CD14-positive monocyte (primary cell): Measurements from ENCODE around the gene PIH1D1. TPM values are rescaled to one million over a fixed set of nuclear protein-coding genes. Genes with fewer than 3 reads are reported as not detected.

Experiments
- DNase-seq, 3 donors: peaks; one replicate each; pipeline ENCODE4 v3.0.0-alpha.2; 2011 to 2022
- H2AFZ ChIP-seq: 2 replicates; pipeline ENCODE4 v1.6.0; 2012; ENCODE audit warnings: mild to moderate bottlenecking, low read depth, low read length, inconsistent platforms; ENCODE audit not compliant: insufficient read depth, poor library complexity, severe bottlenecking
- H3K27ac ChIP-seq, 2 donors: 1 replicate in 1 of 2; 2 replicates in 1 of 2; pipeline ENCODE4 v1.5.1; 2012 to 2013; ENCODE audit warnings: low read length in 2 of 2, control low read depth in 1 of 2, inconsistent platforms in 1 of 2, low read depth in 1 of 2, mild to moderate bottlenecking in 1 of 2
- H3K27me3 ChIP-seq, 2 donors: one replicate each; pipeline versions ENCODE4 v1.6.0 to v1.6.1; 2011 to 2013; ENCODE audit warnings: low read length in 2 of 2; ENCODE audit not compliant: control insufficient read depth in 2 of 2, insufficient read depth in 2 of 2
- H3K36me3 ChIP-seq, 2 donors: replicated peaks in 1 of 2; 1 replicate in 1 of 2; 2 replicates in 1 of 2; pipeline versions ENCODE4 v1.5.1 to v1.6.1; 2012 to 2013; ENCODE audit warnings: low read length in 2 of 2, control low read depth in 1 of 2, inconsistent platforms in 1 of 2, mild to moderate bottlenecking in 1 of 2; ENCODE audit not compliant: insufficient read depth in 2 of 2, control insufficient read depth in 1 of 2
- H3K4me1 ChIP-seq, 2 donors: 1 replicate in 1 of 2; 2 replicates in 1 of 2; pipeline versions ENCODE4 v1.5.1 to v1.6.1; 2012 to 2013; ENCODE audit warnings: low read length in 2 of 2, control low read depth in 1 of 2, inconsistent platforms in 1 of 2, mild to moderate bottlenecking in 1 of 2, moderate library complexity in 1 of 2; ENCODE audit not compliant: insufficient read depth in 2 of 2, control insufficient read depth in 1 of 2
- H3K4me2 ChIP-seq: replicated peaks from 2 replicates; pipeline ENCODE3; 2012; ENCODE audit warnings: low read length, moderate library complexity, mild to moderate bottlenecking; ENCODE audit not compliant: poor library complexity, severe bottlenecking; ENCODE audit errors: extremely low read depth
- H3K4me3 ChIP-seq, 3 experiments: fragments of 200-600 bp in 1 of 3; sonication (generic) in 1 of 3; replicated peaks in 1 of 3; 1 replicate in 2 of 3; 2 replicates in 1 of 3; pipeline ENCODE4 v1.5.1; 2011 to 2013; ENCODE audit warnings: low read length in 3 of 3, mild to moderate bottlenecking in 3 of 3, control low read depth in 2 of 3, low read depth in 2 of 3, inconsistent platforms in 1 of 3, moderate library complexity in 1 of 3
- H3K79me2 ChIP-seq: 2 replicates; pipeline ENCODE4 v1.6.0; 2012; ENCODE audit warnings: mild to moderate bottlenecking, control low read depth, inconsistent platforms, low read length, moderate library complexity; ENCODE audit not compliant: insufficient read depth
- H3K9ac ChIP-seq: 2 replicates; pipeline ENCODE4 v1.6.0; 2017; ENCODE audit warnings: low read length, mild to moderate bottlenecking; ENCODE audit not compliant: insufficient read depth, poor library complexity, severe bottlenecking
- H3K9me3 ChIP-seq, 2 donors: replicated peaks in 1 of 2; 1 replicate in 1 of 2; 2 replicates in 1 of 2; pipeline versions ENCODE4 v1.5.1 to v1.6.1; 2012 to 2013; ENCODE audit warnings: low read length in 2 of 2, control low read depth in 1 of 2; ENCODE audit not compliant: control insufficient read depth in 1 of 2, insufficient read depth in 1 of 2
- H4K20me1 ChIP-seq: 2 replicates; pipeline ENCODE4 v1.6.0; 2012; ENCODE audit warnings: mild to moderate bottlenecking, low read length, control low read depth, moderate library complexity; ENCODE audit not compliant: insufficient read depth
- H3K27ac Mint-ChIP-seq, 7 donors: one replicate each; pipeline ENCODE4 v1.8.0; 2020; ENCODE audit warnings: mild to moderate bottlenecking in 7 of 7, mixed read lengths in 7 of 7, moderate library complexity in 6 of 7, inconsistent platforms in 2 of 7
- H3K27me3 Mint-ChIP-seq, 3 donors: one replicate each; pipeline ENCODE4 v1.8.0; 2021 to 2022; ENCODE audit warnings: low read depth in 3 of 3, mild to moderate bottlenecking in 3 of 3, mixed read lengths in 3 of 3, moderate library complexity in 3 of 3, inconsistent platforms in 1 of 3
- H3K36me3 Mint-ChIP-seq, 2 donors: one replicate each; pipeline ENCODE4 v1.8.0; 2020; ENCODE audit warnings: mixed read lengths in 2 of 2, inconsistent platforms in 1 of 2, mild to moderate bottlenecking in 1 of 2
- H3K4me1 Mint-ChIP-seq: one replicate; pipeline ENCODE4 v1.8.0; 2020; ENCODE audit warnings: mild to moderate bottlenecking, mixed read lengths
- H3K4me3 Mint-ChIP-seq, 2 donors: one replicate each; pipeline ENCODE4 v1.8.0; 2020; ENCODE audit warnings: mild to moderate bottlenecking in 2 of 2, mixed read lengths in 2 of 2, moderate library complexity in 1 of 2
- H3K9me3 Mint-ChIP-seq, 7 donors: one replicate each; pipeline ENCODE4 v1.8.0; 2020 to 2022; ENCODE audit warnings: mixed read lengths in 7 of 7, mild to moderate bottlenecking in 6 of 7, moderate library complexity in 6 of 7, inconsistent platforms in 2 of 7
- CTCF ChIP-seq: fragments of 200-600 bp; IDR thresholded peaks from one replicate; pipeline ENCODE4 v1.8.0; 2022; ENCODE audit warnings: antibody characterized with exemption, mild to moderate bottlenecking
- WGBS: methylation state at CpG from one replicate; pipeline ENCODE4 v1.1.5; 2013; ENCODE audit warnings: missing lambda C conversion rate; ENCODE audit not compliant: insufficient coverage; 5-methylcytosine and 5-hydroxymethylcytosine counted together
- intact Hi-C, 2 donors: fragments of 100-400 bp; cut with micrococcal nuclease; formaldehyde crosslinking; loops; one replicate each; pipeline versions ENCODE4 v1.15.0 to v1.15.1; 2023
- polyA plus RNA-seq, 3 donors: library from polyadenylated mRNA; depleted of rRNA in 1 of 3; unstranded in 2 of 3; stranded (reverse) in 1 of 3; fragments of 300-500 nt in 2 of 3; fragments of >200 nt in 1 of 3; fragmentation: Illumina TruSeq in 2 of 3; gene quantifications; 1 replicate in 2 of 3; 2 replicates in 1 of 3; pipeline ENCODE4 v1.2.3, GENCODE V29; 2012 to 2021

The PIH1D1 gene
- polyA plus RNA-seq, 3 donors = 62.3 to 102 (median 83.9) TPM

DNA sequence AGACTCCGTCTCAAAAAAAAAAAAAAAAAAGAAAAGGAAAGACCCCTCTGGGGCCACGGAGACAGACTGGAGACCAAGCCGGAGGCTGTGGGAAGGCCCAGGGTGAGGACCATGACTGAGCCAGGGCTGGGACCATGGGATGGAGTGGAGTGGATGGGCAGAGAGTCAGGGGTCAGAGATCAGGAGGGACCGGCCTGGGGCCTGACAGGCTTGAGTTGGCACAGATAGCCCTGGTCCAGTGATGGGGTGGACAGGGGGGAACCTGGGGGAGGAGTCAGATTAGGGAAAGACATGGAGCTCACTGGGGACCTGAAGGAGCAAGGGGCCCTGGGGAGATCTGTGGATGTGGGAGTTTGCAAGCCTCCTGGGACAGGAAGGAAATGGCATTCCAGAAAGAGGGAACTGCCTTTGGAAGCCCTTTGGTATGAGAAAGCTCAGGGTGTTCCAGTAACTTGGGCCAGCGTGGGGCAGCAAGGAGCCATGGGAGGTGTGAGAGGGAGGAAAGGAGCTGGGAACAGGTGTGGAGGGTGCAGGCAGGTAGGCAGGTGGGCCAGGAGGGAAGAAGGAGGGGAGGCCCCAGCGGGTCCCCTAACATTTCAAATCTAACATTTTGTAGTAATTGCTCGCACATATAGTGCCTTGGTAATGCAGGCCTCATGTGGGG is 29.5 kb upstream of the PIH1D1 start:
- H3K27ac Mint-ChIP-seq = peak overlapping the region in 1 of 7 donors; percentile 35
- WGBS = 83% methylated on average over 5 of the region's 7 CpGs

GRCh38 chr19:49479975-49480628 is 28.5 kb upstream of the PIH1D1 start:
- peaks cover 0 to 11% of the 10 kb centered on the region in 2 donors for H3K36me3 Mint-ChIP-seq

More for the DNA sequence above, 29.5 kb upstream of the PIH1D1 start:
- Mint-ChIP-seq H3K36me3 (peaks cover 0 to 11% of the 10 kb centered on the region in 2 donors), H3K9me3 (peaks cover 0 to 2% (median 0%) of the 10 kb centered on the region in 7 donors), H3K4me3 (no peak overlapping the region), H3K4me1 (peaks cover 6% of the 10 kb centered on the region), H3K27me3 (peaks cover 0 to 7% (median 1%) of the 10 kb centered on the region in 3 donors)
- DNase-seq = no peak
- no peak for TF ChIP-seq CTCF
- Histone ChIP-seq H4K20me1 (no peaks in the 10 kb centered on the region), H3K9ac (no peak overlapping the region), H3K4me1 (peaks cover 0 to 3% of the 10 kb centered on the region in 2 donors), H3K79me2 (no peaks in the 10 kb centered on the region), H2AFZ (no peak overlapping the region), H3K27ac (no peak overlapping the region), H3K4me3 (no peak overlapping the region), H3K4me2 (no peak overlapping the region), H3K27me3 (no peaks in the 10 kb centered on the region), H3K9me3 (no peaks in the 10 kb centered on the region), H3K36me3 (no peaks in the 10 kb centered on the region)
- intact Hi-C loops = no loop called here

More at GRCh38 chr19:49479975-49480628, 28.5 kb upstream of the PIH1D1 start:
- no peak overlapping the region for H3K27ac ChIP-seq
- H3K36me3 ChIP-seq = no peaks in the 10 kb centered on the region
- H3K27ac Mint-ChIP-seq = peak overlapping the region in 3 of 7 donors; percentile 74 to 93 (median 84)
- H3K4me3 ChIP-seq = no peak overlapping the region
- H3K9me3 ChIP-seq = no peaks in the 10 kb centered on the region
- H4K20me1 ChIP-seq = no peaks in the 10 kb centered on the region
- H3K4me3 Mint-ChIP-seq = no peak overlapping the region
- no peak for DNase-seq
- H3K27me3 ChIP-seq = no peaks in the 10 kb centered on the region
- 98% methylated on average over 4 of the region's 14 CpGs for WGBS
- no peak overlapping the region for H3K9ac ChIP-seq
- no peak overlapping the region for H2AFZ ChIP-seq
- peaks cover 12% of the 10 kb centered on the region for H3K4me1 Mint-ChIP-seq
- intact Hi-C loops = no loop called here
- no peaks in the 10 kb centered on the region for H3K79me2 ChIP-seq
- TF ChIP-seq CTCF = no peak
- peaks cover 0 to 2% (median 0%) of the 10 kb centered on the region in 7 donors for H3K9me3 Mint-ChIP-seq
- peaks cover 0 to 8% (median 7%) of the 10 kb centered on the region in 3 donors for H3K27me3 Mint-ChIP-seq
- H3K4me1 ChIP-seq = peaks cover 2 to 3% of the 10 kb centered on the region in 2 donors
- no peak overlapping the region for H3K4me2 ChIP-seq
